Measurements from ENCODE around the gene POU2AF1. TPM values are rescaled to one million over a fixed set of nuclear protein-coding genes. Genes with fewer than 3 reads are reported as not detected.
A peak's percentile ranks its signal among the peaks of the same experiment; 100 is the strongest.

POU2AF1 gene
- total and polyA plus RNA-seq, 2 experiments from 2014 or later, result not detected

DNA sequence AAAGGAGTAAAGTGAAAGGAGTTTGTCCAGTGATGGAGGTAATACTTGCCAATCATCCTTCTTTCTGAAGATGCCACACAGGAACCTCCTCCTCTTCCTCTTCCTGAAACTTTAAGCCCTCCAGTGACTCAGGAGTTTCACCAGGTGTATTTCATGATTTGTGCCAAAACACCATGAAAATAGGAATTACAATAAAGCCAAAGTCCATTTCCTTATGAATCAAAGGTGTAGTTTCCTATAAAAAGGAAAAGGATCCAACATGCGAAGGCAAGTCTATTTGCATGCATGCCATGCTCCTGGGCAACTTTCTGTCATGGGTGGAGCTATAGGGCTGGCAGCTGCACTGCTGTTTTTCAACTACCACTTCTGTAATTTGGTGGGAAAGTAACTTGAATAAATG lies 9.8 kb upstream of the POU2AF1 start:
- no peak overlapping the region for H3K4me2 ChIP-seq
- no peak for DNase-seq (ENCODE audit: low spot score)
- TF ChIP-seq EZH2 (IDR thresholded peaks at IDR 0.05; ENCODE audit: low read depth, unreplicated experiment), result no peak
- TF ChIP-seq CREB1 (CRISPR knock-in tag; IDR thresholded peaks at IDR 0.05; ENCODE audit: low read depth), result no peak
- no peak for TF ChIP-seq CTCF (conservative IDR thresholded peaks at IDR 0.05; ENCODE audit: low read depth in 2 of 2)
- TF ChIP-seq, protein P1, sequence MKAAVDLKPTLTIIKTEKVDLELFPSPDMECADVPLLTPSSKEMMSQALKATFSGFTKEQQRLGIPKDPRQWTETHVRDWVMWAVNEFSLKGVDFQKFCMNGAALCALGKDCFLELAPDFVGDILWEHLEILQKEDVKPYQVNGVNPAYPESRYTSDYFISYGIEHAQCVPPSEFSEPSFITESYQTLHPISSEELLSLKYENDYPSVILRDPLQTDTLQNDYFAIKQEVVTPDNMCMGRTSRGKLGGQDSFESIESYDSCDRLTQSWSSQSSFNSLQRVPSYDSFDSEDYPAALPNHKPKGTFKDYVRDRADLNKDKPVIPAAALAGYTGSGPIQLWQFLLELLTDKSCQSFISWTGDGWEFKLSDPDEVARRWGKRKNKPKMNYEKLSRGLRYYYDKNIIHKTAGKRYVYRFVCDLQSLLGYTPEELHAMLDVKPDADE (IDR thresholded peaks at IDR 0.05), result no peak
- TF ChIP-seq STAT1 (IDR thresholded peaks at IDR 0.05; ENCODE audit: unreplicated experiment), result no peak
- TF ChIP-seq ZNF462 (CRISPR knock-in tag; IDR thresholded peaks at IDR 0.05), result no peak
- TF ChIP-seq REST (IDR thresholded peaks at IDR 0.05; ENCODE audit: unreplicated experiment), result no peak
- TF ChIP-seq ZNF331 (CRISPR knock-in tag; IDR thresholded peaks at IDR 0.05; ENCODE audit: low read depth), result no peak
- no peak for TF ChIP-seq ZNF114 (CRISPR knock-in tag; IDR thresholded peaks at IDR 0.05)
- TF ChIP-seq EZH2phosphoT487 (IDR thresholded peaks at IDR 0.05; ENCODE audit: unreplicated experiment), result no peak
- TF ChIP-seq JUNB (IDR thresholded peaks at IDR 0.05; ENCODE audit: unreplicated experiment), result no peak
- Mint-ChIP-seq H3K27me3 (ENCODE audit: insufficient read depth, low read depth, poor library complexity) (no peaks in the 10 kb centered on the region), H3K36me3 (ENCODE audit: low read depth) (no peaks in the 10 kb centered on the region), H3K4me1 (peaks cover 2% of the 10 kb centered on the region; the same call in 1 of the 3 replicates), H3K4me3 (no peak overlapping the region), H3K9me3 (no peaks in the 10 kb centered on the region), H3K27ac (no peak overlapping the region)
- no peaks in the 10 kb centered on the region for H3F3A ChIP-seq (replicated peaks; ENCODE audit: low read depth)
- no peaks in the 10 kb centered on the region for H3K4me1 ChIP-seq (ENCODE audit: insufficient read depth)
- no peak overlapping the region for H3K4me3 ChIP-seq
- no peaks in the 10 kb centered on the region for H3K36me3 ChIP-seq (ENCODE audit: insufficient read depth)
- H3K27me3 ChIP-seq (ENCODE audit: insufficient read depth), result no peaks in the 10 kb centered on the region
- ATAC-seq, result no peak
- no peaks in the 10 kb centered on the region for H3K79me2 ChIP-seq (replicated peaks; ENCODE audit: insufficient read depth)
- no peak overlapping the region for H3K27ac ChIP-seq (ENCODE audit: low read depth)
- no peaks in the 10 kb centered on the region for H4K20me1 ChIP-seq (replicated peaks; ENCODE audit: insufficient read depth)
- H3K9me2 ChIP-seq (ENCODE audit: insufficient read depth), result peaks cover 9% of the 10 kb centered on the region
- H2AFZ ChIP-seq, result peak overlapping the region; percentile 52; the same call in 1 of the 2 replicates

Data from GM23338 (cell line).